Ramos (cell line): ENCODE results near the gene REEP5.

Experiments
- in situ Hi-C: fragments of 300-500 bp; cut with MboI; formaldehyde crosslinking; loops from one replicate; pipeline ENCODE4 v1.14.3; 2022; ENCODE audit warnings: low sequenced_read_pairs; ENCODE audit not compliant: unreplicated experiment

REEP5 gene

GRCh38 chr5:112849912-112850311 lies 72.1 kb downstream of the REEP5 start:
- in situ Hi-C loops = loop anchor here (10.0 kb wide), 1 partner anchor 295 kb away; no protein-coding TSS in a partner anchor

DNA sequence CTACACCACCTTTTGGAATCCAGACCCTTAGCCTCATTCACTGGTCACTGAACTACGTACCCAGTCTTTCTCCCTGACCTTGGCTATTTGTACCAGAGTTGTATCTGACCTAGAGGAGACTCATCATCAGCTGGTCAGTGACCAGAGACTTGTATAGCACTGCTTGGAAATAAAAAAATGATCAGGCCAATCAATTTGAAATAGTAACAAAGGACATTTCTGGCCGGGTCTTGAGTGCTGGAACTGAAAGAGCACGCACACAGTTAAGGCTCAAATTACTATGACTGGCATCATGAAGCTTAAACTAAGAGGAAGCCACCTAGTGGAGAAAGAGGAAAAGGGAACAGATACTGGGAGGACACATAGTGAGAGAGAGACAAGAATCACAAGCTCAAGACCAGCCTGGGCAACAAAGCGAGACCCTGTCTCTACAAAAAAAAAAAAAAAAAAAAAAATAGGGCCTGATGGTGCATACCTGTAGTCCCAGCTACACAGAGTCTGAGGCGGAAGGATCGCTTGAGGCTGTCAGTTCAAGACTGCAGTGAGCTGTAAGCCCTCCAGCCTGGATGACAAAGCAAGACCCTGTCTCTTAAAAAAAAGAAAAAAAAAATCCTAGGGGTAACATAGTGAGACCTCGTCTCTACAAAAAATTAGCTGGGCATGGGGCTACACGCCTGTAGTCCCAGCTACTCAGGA lies 73.8 kb downstream of the REEP5 start:
- in situ Hi-C loops = loop anchor here (10.0 kb wide), 1 partner anchor 293 kb away; no protein-coding TSS in a partner anchor

GRCh38 chr5:112847306-112847705 lies 74.7 kb downstream of the REEP5 start:
- in situ Hi-C loops = loop anchor here (10.0 kb wide), 1 partner anchor 293 kb away; no protein-coding TSS in a partner anchor

DNA sequence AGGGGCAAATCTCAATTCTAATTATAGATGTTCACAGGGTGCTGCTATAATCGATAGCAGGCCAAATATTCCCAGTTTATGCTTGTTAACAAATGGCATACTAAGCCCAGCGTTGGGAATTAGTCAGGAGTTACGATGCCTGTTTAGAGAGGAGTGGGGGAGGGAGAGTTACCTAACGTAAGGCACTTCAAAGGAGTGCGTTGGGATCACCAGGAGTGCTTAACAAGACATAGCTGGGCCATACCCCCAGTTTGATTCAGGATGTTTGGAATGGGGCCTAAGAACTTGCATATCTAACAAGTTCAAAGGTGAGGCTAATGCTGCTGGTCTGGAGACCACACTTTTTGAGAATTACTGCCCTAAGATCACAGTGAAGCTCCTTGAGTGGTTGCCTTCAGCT lies 75.5 kb downstream of the REEP5 start:
- in situ Hi-C loops = loop anchor here (10.0 kb wide), 1 partner anchor 292 kb away; no protein-coding TSS in a partner anchor

- in situ Hi-C loops = loop anchor here (10.0 kb wide), 1 partner anchor 290 kb away; no protein-coding TSS in a partner anchor
These were observed 77.5 kb downstream of the REEP5 start for GRCh38 chr5:112844489-112844888.

DNA sequence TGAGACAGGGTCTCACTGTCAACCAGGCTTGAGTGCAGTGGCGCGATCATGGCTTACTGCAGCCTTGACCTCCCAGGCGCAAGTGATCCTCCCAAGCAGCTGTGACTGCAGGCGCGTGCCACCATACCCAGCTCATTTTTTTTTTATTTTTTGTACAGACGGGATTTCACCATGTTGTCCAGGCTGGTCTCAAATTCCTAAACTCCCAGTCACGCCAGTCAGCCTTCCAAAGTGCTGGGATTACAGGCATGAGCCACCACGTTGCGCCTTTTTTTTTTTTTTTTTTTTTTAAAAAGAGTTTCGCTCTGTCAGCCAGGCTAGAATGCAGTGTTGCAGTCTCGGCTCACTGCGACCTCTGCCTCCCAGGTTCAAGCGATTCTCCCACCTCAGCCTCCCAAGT lies 88.1 kb downstream of the REEP5 start:
- in situ Hi-C loops = no loop called here

- in situ Hi-C loops = no loop called here
These were observed 91.6 kb downstream of the REEP5 start for GRCh38 chr5:112830378-112830777.
